ENCODE results near the gene ZC2HC1C. TPM values are rescaled to one million over a fixed set of nuclear protein-coding genes. Genes with fewer than 3 reads are reported as not detected.

ZC2HC1C gene
- total and polyA plus RNA-seq, 2 donors (not counting 1 experiment from before 2014, with no cell fraction given): 0.21 to 0.59 TPM

- TF ChIP-seq EZH2 (IDR thresholded peaks at IDR 0.05; ENCODE audit: borderline replicate concordance, insufficient read depth, low read depth, low read length, poor library complexity, severe bottlenecking) (no peak), CTCF (IDR thresholded peaks at IDR 0.05) (no peak)
- no peak for DNase-seq
- Mint-ChIP-seq H3K27me3 (no peaks in the 10 kb centered on the region), H3K4me1 (no peaks in the 10 kb centered on the region), H3K4me3 (no peak overlapping the region), H3K27ac (no peak overlapping the region), H3K9me3 (ENCODE audit: insufficient read depth) (no peaks in the 10 kb centered on the region)
- H3K4me1 ChIP-seq (ENCODE audit: control insufficient read depth in 2 of 2, insufficient read depth in 2 of 2, low read length in 2 of 2): no peaks in the 10 kb centered on the region
- H2AFZ ChIP-seq (ENCODE audit: insufficient read depth, low read depth, low read length, poor library complexity, severe bottlenecking): no peak overlapping the region
- no peak for ATAC-seq (ENCODE audit: low read depth)
- no peak overlapping the region for H3K4me3 ChIP-seq (ENCODE audit: control extremely low read depth in 1 of 5, extremely low read depth in 1 of 5, insufficient read depth in 1 of 5, low read depth in 2 of 5, low read length in 4 of 5)
- no peaks in the 10 kb centered on the region for H4K20me1 ChIP-seq (ENCODE audit: control insufficient read depth, insufficient read depth, low read length, poor library complexity, severe bottlenecking)
- no peaks in the 10 kb centered on the region for H3K79me2 ChIP-seq (ENCODE audit: control insufficient read depth, insufficient read depth, low read length)
- intact Hi-C loops (cut with micrococcal nuclease): no loop called here
- WGBS (ENCODE audit: insufficient coverage): no CpG with 5 or more reads among the region's 1 CpG
- CTCF ChIA-PET: no interaction called here
- no peaks in the 10 kb centered on the region for H3K9me3 ChIP-seq (ENCODE audit: control extremely low read depth in 1 of 3, control insufficient read depth in 2 of 3, insufficient read depth in 1 of 3, low read length in 2 of 3)
- POLR2A ChIA-PET: no interaction called here
- peaks cover 9 to 29% of the 10 kb centered on the region in 2 experiments for H3K36me3 ChIP-seq (replicated peaks in 1 of 2; ENCODE audit: control extremely low read depth in 1 of 2, control insufficient read depth in 1 of 2, extremely low read depth in 1 of 2, insufficient read depth in 2 of 2, low read length in 1 of 2)
- no peak overlapping the region for H3K4me2 ChIP-seq (replicated peaks; ENCODE audit: low read depth, low read length, poor library complexity, severe bottlenecking)
- no peak overlapping the region for H3K27ac ChIP-seq (ENCODE audit: low read length in 2 of 2)
- H3K27me3 ChIP-seq (replicated peaks in 1 of 4; ENCODE audit: control extremely low read depth in 1 of 4, control insufficient read depth in 3 of 4, insufficient read depth in 4 of 4, low read length in 3 of 4): no peaks in the 10 kb centered on the region
- H3K9ac ChIP-seq (ENCODE audit: low read length): no peak overlapping the region
These were observed 39.3 kb upstream of the ZC2HC1C start for GRCh38 chr14:75030147-75030546.

GRCh38 chr14:75032939-75033338 lies 36.5 kb upstream of the ZC2HC1C start:
- H3K4me3 Mint-ChIP-seq: no peak overlapping the region
- H3K36me3 ChIP-seq (replicated peaks in 1 of 2; ENCODE audit: control extremely low read depth in 1 of 2, control insufficient read depth in 1 of 2, extremely low read depth in 1 of 2, insufficient read depth in 2 of 2, low read length in 1 of 2): peaks cover 7 to 36% of the 10 kb centered on the region in 2 experiments
- intact Hi-C loops (cut with micrococcal nuclease): no loop called here

More at GRCh38 chr14:75032939-75033338, 36.5 kb upstream of the ZC2HC1C start:
- no peaks in the 10 kb centered on the region for H3K9me3 Mint-ChIP-seq (ENCODE audit: insufficient read depth)
- no peaks in the 10 kb centered on the region for H3K79me2 ChIP-seq (ENCODE audit: control insufficient read depth, insufficient read depth, low read length)
- H3K27me3 Mint-ChIP-seq: no peaks in the 10 kb centered on the region
- H3K4me1 Mint-ChIP-seq: no peaks in the 10 kb centered on the region
- ATAC-seq (ENCODE audit: low read depth): no peak
- no peaks in the 10 kb centered on the region for H3K9me3 ChIP-seq (ENCODE audit: control extremely low read depth in 1 of 3, control insufficient read depth in 2 of 3, insufficient read depth in 1 of 3, low read length in 2 of 3)
- POLR2A ChIA-PET: no interaction called here
- H3K27ac ChIP-seq (ENCODE audit: low read length in 2 of 2): no peak overlapping the region
- H2AFZ ChIP-seq (ENCODE audit: insufficient read depth, low read depth, low read length, poor library complexity, severe bottlenecking): no peak overlapping the region
- H3K4me3 ChIP-seq (ENCODE audit: control extremely low read depth in 1 of 5, extremely low read depth in 1 of 5, insufficient read depth in 1 of 5, low read depth in 2 of 5, low read length in 4 of 5): no peak overlapping the region
- no peaks in the 10 kb centered on the region for H3K27me3 ChIP-seq (replicated peaks in 1 of 4; ENCODE audit: control extremely low read depth in 1 of 4, control insufficient read depth in 3 of 4, insufficient read depth in 4 of 4, low read length in 3 of 4)
- no peaks in the 10 kb centered on the region for H4K20me1 ChIP-seq (ENCODE audit: control insufficient read depth, insufficient read depth, low read length, poor library complexity, severe bottlenecking)
- H3K4me2 ChIP-seq (replicated peaks; ENCODE audit: low read depth, low read length, poor library complexity, severe bottlenecking): no peak overlapping the region
- no CpG with 5 or more reads among the region's 2 CpGs for WGBS (ENCODE audit: insufficient coverage)
- no peak for DNase-seq
- no peak overlapping the region for H3K9ac ChIP-seq (ENCODE audit: low read length)
- CTCF ChIA-PET: no interaction called here
- H3K4me1 ChIP-seq (ENCODE audit: control insufficient read depth in 2 of 2, insufficient read depth in 2 of 2, low read length in 2 of 2): no peaks in the 10 kb centered on the region
- H3K27ac Mint-ChIP-seq: no peak overlapping the region
- TF ChIP-seq EZH2 (IDR thresholded peaks at IDR 0.05; ENCODE audit: borderline replicate concordance, insufficient read depth, low read depth, low read length, poor library complexity, severe bottlenecking): no peak
- no peak for TF ChIP-seq CTCF (IDR thresholded peaks at IDR 0.05)
